HG02678 (cell line): Measurements from ENCODE around the gene CYS1.
"Not testable (repeated sequence)": the region's sequence is repeated elsewhere in the genome, so short reads cannot be mapped to it uniquely, and the experiment has no call there.

Source experiments
- ATAC-seq: cut with Tn5 transposase; IDR thresholded peaks from one replicate; pipeline ENCODE4 v1.9.1; 2021; ENCODE audit warnings: mild to moderate bottlenecking, moderate library complexity; ENCODE audit not compliant: unreplicated experiment

CYS1 gene

GRCh38 chr2:10032746-10033105 lies 47.5 kb downstream of the CYS1 start:
- no peak for ATAC-seq

- no peak for ATAC-seq
Measured at GRCh38 chr2:10031886-10032745, 48.1 kb downstream of the CYS1 start.

GRCh38 chr2:10030798-10031197 lies 49.4 kb downstream of the CYS1 start:
- not testable (repeated sequence) for ATAC-seq

GRCh38 chr2:10030311-10030736 lies 49.9 kb downstream of the CYS1 start:
- no peak for ATAC-seq

GRCh38 chr2:10029875-10030223 lies 50.4 kb downstream of the CYS1 start:
- no peak for ATAC-seq

- peak; percentile 86 for ATAC-seq
Measured at GRCh38 chr2:10028988-10029874, 51.0 kb downstream of the CYS1 start.

- peak; percentile 16 for ATAC-seq
Measured at GRCh38 chr2:10028407-10028987, 51.7 kb downstream of the CYS1 start.

- no peak for ATAC-seq
Measured at GRCh38 chr2:10027660-10028330, 52.4 kb downstream of the CYS1 start.

- no peak for ATAC-seq
Measured at GRCh38 chr2:10026940-10027569, 53.2 kb downstream of the CYS1 start.

GRCh38 chr2:10022966-10023662 lies 57.1 kb downstream of the CYS1 start:
- no peak for ATAC-seq

GRCh38 chr2:10022445-10022844 lies 57.8 kb downstream of the CYS1 start:
- ATAC-seq = no peak

- ATAC-seq = no peak
Measured at GRCh38 chr2:10022041-10022421, 58.2 kb downstream of the CYS1 start.

- no peak for ATAC-seq
Measured at GRCh38 chr2:10019602-10020400, 60.4 kb downstream of the CYS1 start.

- no peak for ATAC-seq
Measured at GRCh38 chr2:10019174-10019573, 61.0 kb downstream of the CYS1 start.

- no peak for ATAC-seq
Measured at GRCh38 chr2:10017313-10017941, 62.8 kb downstream of the CYS1 start.

- ATAC-seq = no peak
Measured at GRCh38 chr2:10016802-10017258, 63.4 kb downstream of the CYS1 start.

- no peak for ATAC-seq
Measured at GRCh38 chr2:10016001-10016801, 64.0 kb downstream of the CYS1 start.
